VCaP (cell line): Measurements from ENCODE around the gene LARGE1.

Experiments
- H3K27ac ChIP-seq: fragments of 450-650 bp; 2 replicates; pipeline ENCODE4 v1.5.1; 2017
- TF ChIP-seq, protein P1 (sequence below): fragments of 450-650 bp; conservative IDR thresholded peaks from 2 replicates; pipeline ENCODE4 v1.5.1; 2017; ENCODE audit warnings: mild to moderate bottlenecking, moderate library complexity

LARGE1 gene

DNA sequence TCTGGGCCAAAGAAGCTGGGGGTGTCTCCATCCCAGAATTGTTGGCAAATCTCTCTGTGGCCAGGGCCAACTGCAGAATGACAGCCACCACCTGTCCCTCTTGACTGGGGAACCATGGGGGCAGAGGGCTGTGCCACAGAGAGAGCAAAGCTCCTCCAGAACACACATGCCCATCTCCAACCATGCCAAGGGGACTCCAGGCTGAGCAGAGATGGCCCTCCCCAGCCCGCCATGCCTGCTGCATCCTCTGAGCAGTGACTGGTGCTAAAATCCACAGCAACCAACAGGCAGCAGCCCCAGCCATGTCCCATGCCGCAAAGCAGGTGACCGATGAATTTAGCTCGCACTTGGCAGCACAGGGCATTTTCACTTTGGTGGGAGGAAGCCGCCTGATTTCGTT lies 45.0 kb downstream of the LARGE1 start:
- TF ChIP-seq, protein P1, sequence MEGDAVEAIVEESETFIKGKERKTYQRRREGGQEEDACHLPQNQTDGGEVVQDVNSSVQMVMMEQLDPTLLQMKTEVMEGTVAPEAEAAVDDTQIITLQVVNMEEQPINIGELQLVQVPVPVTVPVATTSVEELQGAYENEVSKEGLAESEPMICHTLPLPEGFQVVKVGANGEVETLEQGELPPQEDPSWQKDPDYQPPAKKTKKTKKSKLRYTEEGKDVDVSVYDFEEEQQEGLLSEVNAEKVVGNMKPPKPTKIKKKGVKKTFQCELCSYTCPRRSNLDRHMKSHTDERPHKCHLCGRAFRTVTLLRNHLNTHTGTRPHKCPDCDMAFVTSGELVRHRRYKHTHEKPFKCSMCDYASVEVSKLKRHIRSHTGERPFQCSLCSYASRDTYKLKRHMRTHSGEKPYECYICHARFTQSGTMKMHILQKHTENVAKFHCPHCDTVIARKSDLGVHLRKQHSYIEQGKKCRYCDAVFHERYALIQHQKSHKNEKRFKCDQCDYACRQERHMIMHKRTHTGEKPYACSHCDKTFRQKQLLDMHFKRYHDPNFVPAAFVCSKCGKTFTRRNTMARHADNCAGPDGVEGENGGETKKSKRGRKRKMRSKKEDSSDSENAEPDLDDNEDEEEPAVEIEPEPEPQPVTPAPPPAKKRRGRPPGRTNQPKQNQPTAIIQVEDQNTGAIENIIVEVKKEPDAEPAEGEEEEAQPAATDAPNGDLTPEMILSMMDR = no peak
- H3K27ac ChIP-seq = no peak overlapping the region

DNA sequence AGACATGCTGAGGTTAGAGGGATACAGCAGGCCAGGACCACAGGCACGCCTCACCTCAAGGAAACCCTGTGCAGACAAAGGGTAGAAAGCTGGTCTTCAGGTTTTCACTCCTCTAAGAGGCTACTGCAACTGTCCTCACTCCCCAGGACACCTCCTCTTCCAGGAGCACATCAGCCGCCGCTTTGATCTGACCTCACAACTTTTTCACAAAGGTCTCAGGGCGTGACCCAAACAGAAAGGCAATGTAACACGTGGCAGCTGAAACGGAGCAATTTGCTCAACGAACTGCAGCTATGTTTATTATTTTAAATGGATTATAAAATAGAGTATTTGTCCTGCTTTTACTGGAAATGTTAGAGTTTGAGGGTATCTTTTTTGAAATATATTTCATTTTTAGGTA lies 46.1 kb downstream of the LARGE1 start:
- TF ChIP-seq, protein P1 = no peak
- no peak overlapping the region for H3K27ac ChIP-seq

DNA sequence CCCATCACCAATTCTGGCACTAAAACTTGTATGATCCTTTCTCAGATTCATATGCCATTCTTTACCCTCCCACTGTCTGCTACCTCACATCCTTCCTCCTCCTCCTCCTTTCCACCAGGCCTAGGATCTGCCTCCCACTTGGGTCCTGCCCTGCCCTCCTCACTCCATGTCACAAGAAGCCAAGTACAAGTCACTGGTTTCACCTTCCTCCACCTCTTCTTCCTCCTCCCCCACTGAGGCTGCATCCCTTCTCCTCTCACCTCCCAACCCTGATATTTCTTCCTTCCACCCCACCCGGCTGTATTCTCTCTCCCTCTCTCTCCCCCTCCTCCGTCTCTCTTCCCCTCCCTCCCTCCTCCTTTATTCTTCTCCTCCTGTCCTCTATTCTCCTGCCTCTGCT lies 46.6 kb downstream of the LARGE1 start:
- no peak overlapping the region for H3K27ac ChIP-seq
- TF ChIP-seq, protein P1 = no peak

DNA sequence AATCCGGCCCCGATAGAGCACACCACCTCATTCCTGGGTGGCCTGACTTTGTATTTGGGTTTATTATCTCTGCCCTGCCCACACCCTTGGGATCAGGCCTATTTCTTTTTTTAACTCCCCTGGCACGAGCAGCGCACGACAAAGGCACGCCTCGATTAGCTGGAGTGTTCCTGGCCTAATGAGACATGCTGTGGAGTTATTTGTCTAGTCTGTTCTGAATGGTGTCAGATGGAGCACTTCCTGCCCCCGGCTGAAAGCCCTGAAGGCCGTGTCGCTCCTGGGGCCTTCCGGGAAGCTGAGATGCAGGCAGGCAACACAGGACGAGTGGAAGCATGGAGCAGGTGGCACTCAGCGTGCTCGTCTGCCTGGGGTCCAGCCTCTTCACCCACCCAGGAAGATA lies 47.1 kb downstream of the LARGE1 start:
- TF ChIP-seq, protein P1 = no peak
- H3K27ac ChIP-seq = no peak overlapping the region

DNA sequence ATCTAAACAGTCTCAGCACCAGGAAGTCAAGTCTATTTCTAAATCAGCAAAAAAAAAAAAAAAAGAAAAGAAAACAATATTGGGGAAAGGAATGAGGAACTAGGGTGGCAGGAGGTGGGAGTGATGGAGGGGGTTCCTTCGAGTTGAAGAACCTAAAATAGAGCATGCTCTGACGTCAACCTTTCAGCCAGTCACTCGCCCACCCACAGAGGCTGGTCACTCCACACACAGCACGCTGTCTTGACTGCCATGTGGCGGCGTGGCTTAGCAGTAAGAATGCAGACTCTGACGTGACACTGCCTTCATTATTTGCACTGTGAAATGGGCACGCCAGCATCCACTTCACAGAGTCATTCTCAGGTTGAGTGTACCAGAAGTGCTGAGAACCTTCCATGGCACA lies 48.3 kb downstream of the LARGE1 start:
- TF ChIP-seq, protein P1 = no peak
- H3K27ac ChIP-seq = no peak overlapping the region

DNA sequence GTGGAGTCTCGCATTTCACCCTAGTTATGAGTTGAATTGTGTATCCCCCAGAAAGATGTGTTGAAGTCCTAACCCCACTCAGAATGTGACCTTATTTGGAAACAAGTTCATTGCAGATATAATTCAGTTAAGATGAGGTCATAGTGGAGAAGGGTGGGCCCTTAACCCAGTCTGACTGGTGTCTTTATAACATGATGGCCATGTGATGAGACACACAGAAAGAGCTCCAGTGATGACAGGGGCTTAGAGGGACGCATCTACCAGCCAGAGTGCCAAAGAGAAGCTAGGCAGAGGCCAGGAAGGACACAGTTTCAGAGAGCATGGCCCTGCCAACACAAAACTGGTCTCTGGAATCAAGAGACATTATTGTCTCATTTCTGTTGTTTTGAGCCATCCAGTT lies 50.3 kb downstream of the LARGE1 start:
- TF ChIP-seq, protein P1 = no peak
- no peak overlapping the region for H3K27ac ChIP-seq

DNA sequence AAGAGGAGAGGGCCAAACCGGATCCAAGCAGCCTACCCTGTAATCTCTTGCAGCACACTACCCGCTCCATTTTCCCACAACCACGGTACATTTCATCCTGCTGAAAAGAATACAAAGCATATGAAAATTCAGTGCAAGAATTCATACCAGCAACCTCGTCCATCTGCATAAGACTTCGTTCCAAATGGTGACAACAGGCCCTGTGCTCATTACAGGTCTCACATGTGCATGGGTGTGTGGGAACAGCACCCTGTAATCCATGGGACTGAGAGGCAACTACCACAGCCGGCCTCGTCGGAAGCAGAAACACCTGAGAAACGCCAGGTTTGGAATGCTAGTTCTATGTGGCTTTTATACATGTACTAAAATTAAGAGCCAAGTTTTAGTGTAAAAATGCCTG lies 52.3 kb downstream of the LARGE1 start:
- no peak overlapping the region for H3K27ac ChIP-seq
- TF ChIP-seq, protein P1 = no peak
